Measurements from ENCODE around the gene ABHD6. TPM values are rescaled to one million over a fixed set of nuclear protein-coding genes. Genes with fewer than 3 reads are reported as not detected.

ABHD6 gene
- total and polyA plus RNA-seq, 9 of the 15 experiments (the other 6 are each of a cell fraction or from before 2014, with no cell fraction given): 0.53 to 3.6 (median 2.5) TPM

DNA sequence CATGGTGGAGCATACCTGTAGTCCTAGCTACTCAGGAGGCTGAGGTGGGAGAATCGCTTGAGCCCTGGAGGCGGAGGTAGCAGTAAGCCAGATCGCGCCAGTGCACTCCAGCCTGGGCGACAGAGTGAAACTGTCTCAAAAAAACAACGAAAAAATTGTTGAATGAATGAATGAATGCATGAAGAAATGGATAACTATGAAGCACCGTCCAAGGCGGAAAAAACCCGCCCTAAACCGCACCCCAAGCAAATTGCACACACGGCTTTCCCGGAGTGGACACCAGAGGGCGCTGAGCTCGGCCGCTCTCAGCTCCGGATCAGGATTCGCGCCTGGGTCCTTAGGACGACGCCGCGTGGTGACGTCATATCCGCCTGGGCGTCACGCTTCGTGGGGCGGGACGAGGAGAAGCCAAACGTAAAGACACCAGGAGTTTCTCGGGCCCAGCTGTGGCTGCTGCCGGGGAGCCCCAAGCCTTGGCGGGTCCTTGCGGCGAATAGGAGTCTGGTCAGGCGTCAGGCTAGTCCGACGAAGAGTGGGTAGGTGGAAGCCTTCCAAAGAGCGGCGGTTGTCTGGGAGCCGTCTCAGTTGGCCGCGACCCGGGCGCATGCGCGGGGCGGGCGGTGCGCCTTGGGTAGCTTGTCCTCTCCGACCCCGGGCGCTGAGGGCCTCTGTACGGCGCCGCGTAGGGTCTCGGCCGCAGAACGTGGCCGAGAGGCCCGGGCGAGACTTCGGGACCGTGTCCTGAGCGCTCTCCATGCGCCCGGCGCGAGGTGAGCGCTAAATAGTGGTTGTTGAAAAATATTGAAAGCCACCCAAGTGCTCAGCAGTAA is 68.5 kb downstream of the ABHD6 start, which contains the start of the genes HTD2 and RPP14 (continued):
- TF ChIP-seq TOE1 (IDR thresholded peaks at IDR 0.05; ENCODE audit: borderline replicate concordance) (peak; percentile 91), TOE1 (CRISPR knock-in tag; IDR thresholded peaks at IDR 0.05; ENCODE audit: borderline replicate concordance, low read depth) (no peak), HOMEZ (CRISPR knock-in tag; IDR thresholded peaks at IDR 0.05) (no peak), ZNF717 (CRISPR knock-in tag; IDR thresholded peaks at IDR 0.05) (no peak), ZNF551 (CRISPR knock-in tag; IDR thresholded peaks at IDR 0.05) (no peak), TCFL5 (CRISPR knock-in tag; conservative IDR thresholded peaks at IDR 0.05) (no peak), ZNF77 (CRISPR knock-in tag; IDR thresholded peaks at IDR 0.05) (no peak), NFATC3 (IDR thresholded peaks at IDR 0.05) (no peak), ZNF766 (CRISPR knock-in tag; conservative IDR thresholded peaks at IDR 0.05) (no peak), MYBL2 (IDR thresholded peaks at IDR 0.05; ENCODE audit: low read depth) (no peak), MYBL2 (CRISPR knock-in tag; IDR thresholded peaks at IDR 0.05; ENCODE audit: borderline replicate concordance) (no peak), SMAD2 (IDR thresholded peaks at IDR 0.05; ENCODE audit: low read depth, low read length) (no peak), ZNF24 (IDR thresholded peaks at IDR 0.05) (peak; percentile 99), CBFB (CRISPR knock-in tag; IDR thresholded peaks at IDR 0.05) (0 out of 2 replicates have a peak, but pooled peaks have one; percentile 57), SMARCA4 (IDR thresholded peaks at IDR 0.05) (no peak), HDGF (IDR thresholded peaks at IDR 0.05) (no peak), KLF6 (CRISPR knock-in tag; IDR thresholded peaks at IDR 0.05; ENCODE audit: borderline replicate concordance) (no peak), ZNF3 (CRISPR knock-in tag; IDR thresholded peaks at IDR 0.05) (no peak), ZNF224 (CRISPR knock-in tag; IDR thresholded peaks at IDR 0.05) (no peak), JUN (IDR thresholded peaks at IDR 0.05; ENCODE audit: borderline replicate concordance, low read depth, low read length) (peak; percentile 89), JUN (CRISPR knock-in tag; IDR thresholded peaks at IDR 0.05; ENCODE audit: borderline replicate concordance) (0 out of 2 replicates have a peak, but pooled peaks have one; percentile 75), YBX1 (IDR thresholded peaks at IDR 0.05) (no peak), ZNF280A (IDR thresholded peaks at IDR 0.05; ENCODE audit: low read depth, partially characterized antibody) (no peak), KLF1 (tag; IDR thresholded peaks at IDR 0.05) (no peak), KLF10 (CRISPR knock-in tag; IDR thresholded peaks at IDR 0.05) (no peak), ZNF184 (CRISPR knock-in tag; IDR thresholded peaks at IDR 0.05) (no peak), ZKSCAN1 (IDR thresholded peaks at IDR 0.05; ENCODE audit: low read depth, low read length) (peak; percentile 16; the same call in 1 of the 2 replicates), ZNF175 (CRISPR knock-in tag; IDR thresholded peaks at IDR 0.05; ENCODE audit: low read depth) (no peak), THAP7 (CRISPR knock-in tag; IDR thresholded peaks at IDR 0.05) (no peak), POLR2A (conservative IDR thresholded peaks at IDR 0.05) (peak; percentile 86)

Data from K562 (cell line).